ENCODE results near the gene CLCA1.
A peak's percentile ranks its signal among the peaks of the same experiment; 100 is the strongest.

CLCA1 gene

DNA sequence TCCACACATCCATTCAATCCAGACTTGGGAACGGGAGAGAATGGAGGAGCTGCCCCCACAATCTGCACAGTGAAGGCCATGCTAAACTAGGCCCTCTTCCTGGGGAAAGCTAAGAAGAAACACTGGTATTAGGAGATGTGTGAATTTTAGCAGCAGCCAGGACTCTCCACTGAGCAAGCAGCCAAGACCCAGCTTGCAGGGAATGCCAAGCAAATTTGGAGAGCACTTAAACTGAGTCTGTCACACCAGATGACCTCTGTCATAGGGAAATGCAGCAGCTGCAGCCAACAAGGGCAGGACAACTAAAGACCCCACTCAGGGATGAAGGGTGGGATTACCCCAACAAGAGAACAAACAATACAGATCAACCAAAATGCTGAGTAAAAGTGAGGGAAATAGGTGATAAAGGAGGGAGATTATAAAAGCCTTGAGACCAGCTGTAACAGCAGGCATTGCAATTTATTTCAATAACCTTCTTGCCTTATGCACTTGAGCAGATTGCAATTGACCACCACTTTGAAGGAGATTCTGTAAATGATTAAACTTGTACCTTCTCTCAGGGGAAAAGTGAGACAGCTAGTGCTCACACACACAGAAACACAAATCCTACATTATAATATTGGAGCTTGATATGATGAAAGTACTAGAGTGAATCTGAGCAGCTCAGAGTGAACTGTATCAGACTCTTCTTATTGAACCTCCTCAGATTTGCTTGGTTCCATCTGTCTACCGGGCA lies 2.5 kb upstream of the CLCA1 start:
- DNase-seq (no peak), ATAC-seq (no peak)

DNA sequence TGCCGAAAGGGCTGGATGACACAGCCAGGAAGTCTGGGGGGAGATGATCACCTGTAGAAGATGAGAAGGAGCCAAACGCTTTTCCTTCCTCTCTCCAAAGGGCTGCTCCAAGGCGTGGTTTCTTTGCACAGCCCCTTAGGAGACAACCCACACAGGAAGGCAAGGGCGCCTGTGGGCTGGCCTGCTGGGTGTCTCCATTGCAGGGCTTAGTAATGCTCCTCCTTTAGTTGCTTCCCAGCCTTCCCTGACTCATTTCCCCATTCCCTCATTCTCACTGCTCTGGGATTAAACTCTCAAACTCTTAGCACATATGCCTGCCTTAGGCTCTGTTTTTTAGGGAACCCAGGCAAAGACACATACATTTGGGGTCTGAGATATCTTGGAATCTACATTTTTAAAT lies 1.7 kb upstream of the CLCA1 start:
- no peak for DNase-seq

DNA sequence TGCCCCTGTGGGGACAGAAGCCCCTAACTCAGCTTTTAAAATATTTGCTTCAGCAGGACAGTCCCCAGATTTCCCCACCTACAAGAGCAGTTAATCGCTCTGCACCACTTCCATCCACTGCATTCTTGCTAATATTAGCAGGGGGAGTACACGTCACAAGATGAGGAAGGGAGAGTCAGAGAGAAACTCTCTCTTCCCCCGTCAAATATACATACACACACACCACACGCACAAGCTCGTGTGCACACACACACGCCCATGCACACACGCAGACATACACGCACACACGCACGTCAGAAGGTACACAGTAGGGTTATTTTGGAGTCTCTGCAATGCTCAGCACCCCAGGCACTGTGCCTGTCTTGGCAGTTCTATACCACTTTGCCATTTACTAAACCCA lies 2.1 kb downstream of the CLCA1 start:
- DNase-seq (no peak), ATAC-seq (peak; percentile 39)

More for the DNA sequence above, 1.7 kb upstream of the CLCA1 start:
- ATAC-seq = no peak

DNA sequence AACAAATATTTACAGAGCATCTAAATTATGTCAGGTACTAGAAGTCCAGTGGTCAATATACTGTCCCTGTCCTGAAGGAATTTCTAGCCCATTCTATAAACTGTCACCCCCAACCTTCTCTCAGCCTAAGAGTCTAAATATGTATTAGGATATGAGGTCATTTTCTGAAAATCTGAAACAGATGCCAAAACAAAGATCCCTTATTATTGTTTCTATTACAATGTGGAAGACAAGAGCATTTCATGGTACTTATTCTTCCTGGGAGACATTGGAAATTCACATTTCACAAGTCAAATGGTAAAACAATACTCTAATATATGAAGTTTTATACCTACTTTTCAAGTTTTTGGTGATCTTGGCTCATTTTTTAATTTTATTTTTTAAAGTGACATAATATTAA lies 2.6 kb downstream of the CLCA1 start:
- ATAC-seq = no peak
- no peak for DNase-seq

DNA sequence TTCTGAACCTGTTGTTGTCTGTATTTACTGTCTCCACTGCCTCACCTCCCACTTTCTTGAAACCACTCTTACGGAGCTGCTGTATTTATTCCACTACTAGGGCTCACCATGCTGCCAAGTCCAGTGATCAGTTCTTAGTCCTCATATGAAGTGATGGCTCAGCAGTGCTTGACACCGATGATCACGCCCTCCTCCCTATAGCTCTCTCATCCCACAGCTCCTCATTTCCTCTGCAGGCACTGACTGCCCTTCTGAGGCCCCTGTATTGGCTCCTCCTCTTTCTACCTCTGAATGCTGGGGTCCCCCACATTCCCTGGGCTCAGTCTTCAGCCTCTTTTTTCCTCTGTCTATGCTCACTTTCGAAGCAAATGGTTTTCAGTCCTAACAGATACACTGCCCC lies 3.4 kb downstream of the CLCA1 start:
- ATAC-seq (no peak), DNase-seq (no peak)

DNA sequence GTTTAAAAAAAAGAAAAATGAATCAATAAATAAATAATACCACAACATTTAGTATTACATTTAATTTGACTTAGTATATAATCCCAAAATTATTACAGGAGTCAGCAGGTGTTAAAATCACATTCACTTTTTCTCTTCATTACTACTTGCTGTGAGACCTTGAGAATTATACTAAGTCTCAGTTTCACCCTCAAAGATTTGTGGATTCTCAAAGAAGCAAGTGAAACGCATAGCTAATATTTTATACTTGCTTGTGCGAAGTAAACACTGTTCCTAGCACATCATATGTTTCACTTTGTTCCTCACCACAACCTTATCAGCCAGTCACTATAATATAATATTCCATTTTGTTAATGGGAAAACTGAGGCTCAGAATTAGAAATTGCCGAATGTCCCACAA lies 4.0 kb downstream of the CLCA1 start:
- DNase-seq = no peak
- ATAC-seq = no peak

DNA sequence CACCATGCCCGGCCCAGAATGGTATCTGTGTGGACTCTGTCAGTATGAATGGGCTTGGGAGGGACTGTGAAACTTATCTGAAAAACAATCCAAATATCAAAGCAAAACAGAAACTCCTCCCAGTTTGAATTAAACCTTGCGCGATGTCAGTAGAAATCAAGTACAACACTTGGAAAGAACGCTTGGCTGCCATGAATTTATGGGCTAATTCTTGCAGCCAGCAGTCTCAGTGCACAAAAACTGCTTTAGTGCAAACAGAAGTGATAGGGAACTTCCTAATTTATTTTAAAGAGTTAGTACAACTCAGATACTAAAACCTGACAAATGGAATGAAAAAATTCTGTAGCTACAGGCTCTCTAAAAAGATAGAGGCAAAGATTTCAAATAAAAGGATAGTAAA lies 8.5 kb downstream of the CLCA1 start:
- ATAC-seq = no peak
- no peak for DNase-seq

DNA sequence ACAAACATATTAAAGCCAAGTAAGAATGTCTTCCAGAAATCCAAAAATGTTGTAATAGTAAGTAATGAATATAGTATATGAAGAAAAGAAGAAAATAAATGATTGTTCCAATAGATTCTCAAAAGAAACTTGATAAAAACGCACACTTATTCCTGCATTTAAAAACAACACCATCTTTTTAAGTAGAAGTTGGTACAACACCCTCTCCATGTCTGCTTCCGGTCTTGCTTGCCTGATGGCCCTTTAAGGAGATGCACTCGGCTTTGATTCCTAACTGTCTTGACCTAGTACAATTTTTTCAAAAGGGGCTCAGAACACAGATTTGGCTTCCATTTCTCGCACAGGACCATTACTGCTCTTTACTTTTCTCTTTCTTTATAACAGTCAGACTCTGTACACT lies 9.0 kb downstream of the CLCA1 start:
- DNase-seq (no peak), ATAC-seq (no peak)

DNA sequence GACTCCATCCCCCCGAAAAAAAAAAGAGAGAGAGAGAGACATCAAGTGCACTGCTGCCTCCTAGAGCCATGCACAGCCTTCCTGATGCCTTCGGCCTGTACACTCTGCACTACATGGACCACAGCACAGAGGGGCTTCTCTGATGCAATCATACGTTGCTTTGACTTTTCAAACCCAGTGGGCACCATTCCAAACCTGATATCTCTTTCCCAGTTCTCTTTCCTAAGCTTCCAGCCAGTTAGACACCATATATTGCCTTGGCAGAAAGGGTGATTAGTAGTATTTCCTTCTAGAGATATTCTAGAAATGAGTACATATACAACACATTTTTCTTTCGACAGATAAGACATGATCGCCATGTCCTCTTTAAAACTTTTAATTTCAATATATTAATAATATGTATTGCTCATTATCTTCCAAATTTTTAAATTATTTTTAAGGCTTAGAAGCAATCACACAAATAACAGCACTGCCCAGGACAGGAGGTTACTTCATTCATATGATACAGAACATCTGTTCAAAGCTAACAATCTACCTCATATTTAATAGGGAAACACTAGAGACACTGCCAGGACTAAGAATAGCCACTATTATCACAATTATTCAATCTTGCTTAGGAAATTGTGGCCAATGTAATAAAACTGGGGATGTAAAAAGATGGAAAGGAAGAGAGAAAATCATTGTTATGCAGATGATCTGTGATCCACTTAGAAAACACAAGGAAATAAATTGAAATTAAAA lies 9.9 kb downstream of the CLCA1 start:
- DNase-seq = no peak
- ATAC-seq = no peak

DNA sequence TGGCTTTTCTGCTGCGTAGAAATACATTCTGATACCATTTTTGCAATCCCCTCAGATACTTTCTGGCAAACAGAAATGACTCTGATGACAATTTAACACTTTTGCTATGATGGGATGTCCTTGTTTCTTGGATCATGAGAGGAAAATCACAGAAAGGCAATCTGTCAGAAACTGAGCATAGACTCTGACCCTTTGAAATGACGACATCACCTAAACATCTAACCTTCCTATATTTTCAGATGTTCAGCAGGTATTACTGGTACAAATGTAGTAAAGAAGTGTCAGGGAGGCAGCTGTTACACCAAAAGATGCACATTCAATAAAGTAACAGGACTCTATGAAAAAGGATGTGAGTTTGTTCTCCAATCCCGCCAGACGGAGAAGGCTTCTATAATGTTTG lies 13.2 kb downstream of the CLCA1 start:
- DNase-seq (no peak), ATAC-seq (no peak)

DNA sequence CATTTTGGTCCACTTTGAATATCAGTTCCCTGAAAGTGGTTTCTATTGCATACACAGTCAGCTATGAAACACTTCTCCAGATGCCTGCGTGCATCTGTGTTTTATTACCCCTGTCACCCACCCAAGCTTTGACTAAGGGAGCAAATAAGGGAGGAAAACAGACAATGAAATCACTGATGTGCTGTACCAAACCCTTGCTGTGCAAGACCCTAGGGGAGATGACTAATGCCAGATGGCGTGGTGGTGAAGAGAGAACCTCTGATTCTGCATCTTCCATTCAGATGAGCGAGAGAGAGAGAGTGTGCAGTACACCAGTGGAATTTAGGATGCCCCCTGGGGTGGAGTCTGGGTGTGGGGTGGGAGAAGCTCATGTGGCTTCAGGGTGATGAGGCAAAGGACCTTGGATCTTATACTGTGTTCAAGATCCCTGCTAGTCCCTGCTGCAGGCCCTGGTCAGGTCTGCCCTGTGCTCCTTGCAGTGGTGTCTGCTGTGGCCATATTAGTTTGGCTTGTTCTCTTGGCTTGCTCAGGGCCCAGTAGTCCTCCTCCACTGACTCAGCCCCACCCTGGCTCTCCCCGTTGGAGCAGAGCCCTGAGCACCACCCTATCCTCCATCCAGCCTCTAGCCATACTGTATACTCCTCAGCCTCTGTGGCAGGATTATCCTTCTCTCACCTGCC lies 18.5 kb downstream of the CLCA1 start:
- ATAC-seq (peak; percentile 28), DNase-seq (no peak)

DNA sequence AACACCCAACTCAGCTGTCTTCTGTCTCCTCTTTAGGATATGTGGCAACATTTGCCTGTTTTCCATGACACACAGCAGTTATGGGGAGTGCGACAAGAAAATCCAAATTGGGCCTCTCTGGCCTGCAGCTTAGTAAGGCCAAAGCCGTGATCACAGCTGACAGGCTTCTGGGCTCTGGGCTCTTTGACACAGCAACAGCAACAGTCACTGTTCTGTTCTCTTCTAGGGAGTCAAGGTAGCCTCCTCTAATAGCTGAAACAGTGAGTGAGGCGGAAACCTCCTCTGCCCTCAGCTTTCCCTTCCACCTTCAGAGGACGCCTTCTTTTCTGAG lies 19.0 kb downstream of the CLCA1 start:
- ATAC-seq = no peak
- no peak for DNase-seq

DNA sequence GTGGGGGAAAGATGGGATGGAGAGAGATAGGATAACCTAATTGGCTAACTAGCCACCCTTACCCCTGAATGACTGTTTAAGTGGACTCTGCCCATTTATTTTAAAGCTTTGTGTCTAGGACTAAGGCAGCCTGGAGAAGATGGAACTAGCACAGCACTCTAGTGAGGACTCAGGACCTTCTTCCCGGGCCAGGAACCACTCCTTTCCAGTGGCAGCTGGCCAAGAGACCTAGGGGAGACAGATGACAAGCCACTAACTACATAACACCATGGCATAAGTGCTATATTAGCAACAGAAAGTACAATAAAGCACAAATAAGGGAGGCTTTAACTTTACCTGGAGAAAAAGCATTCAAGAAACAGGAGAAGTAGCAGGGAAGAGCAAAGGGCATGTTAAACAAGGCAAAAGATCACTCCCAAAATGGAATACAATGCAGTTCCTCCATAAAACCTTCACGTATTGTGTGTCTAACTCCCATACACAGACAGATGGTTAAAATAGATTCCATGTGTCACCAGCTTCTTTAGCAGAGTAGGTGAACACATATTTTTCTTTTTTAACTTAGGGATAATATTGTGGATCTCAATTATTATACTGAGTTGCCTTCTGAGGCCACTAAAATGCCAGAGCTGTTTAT lies 20.6 kb downstream of the CLCA1 start:
- no peak for DNase-seq
- ATAC-seq = no peak

DNA sequence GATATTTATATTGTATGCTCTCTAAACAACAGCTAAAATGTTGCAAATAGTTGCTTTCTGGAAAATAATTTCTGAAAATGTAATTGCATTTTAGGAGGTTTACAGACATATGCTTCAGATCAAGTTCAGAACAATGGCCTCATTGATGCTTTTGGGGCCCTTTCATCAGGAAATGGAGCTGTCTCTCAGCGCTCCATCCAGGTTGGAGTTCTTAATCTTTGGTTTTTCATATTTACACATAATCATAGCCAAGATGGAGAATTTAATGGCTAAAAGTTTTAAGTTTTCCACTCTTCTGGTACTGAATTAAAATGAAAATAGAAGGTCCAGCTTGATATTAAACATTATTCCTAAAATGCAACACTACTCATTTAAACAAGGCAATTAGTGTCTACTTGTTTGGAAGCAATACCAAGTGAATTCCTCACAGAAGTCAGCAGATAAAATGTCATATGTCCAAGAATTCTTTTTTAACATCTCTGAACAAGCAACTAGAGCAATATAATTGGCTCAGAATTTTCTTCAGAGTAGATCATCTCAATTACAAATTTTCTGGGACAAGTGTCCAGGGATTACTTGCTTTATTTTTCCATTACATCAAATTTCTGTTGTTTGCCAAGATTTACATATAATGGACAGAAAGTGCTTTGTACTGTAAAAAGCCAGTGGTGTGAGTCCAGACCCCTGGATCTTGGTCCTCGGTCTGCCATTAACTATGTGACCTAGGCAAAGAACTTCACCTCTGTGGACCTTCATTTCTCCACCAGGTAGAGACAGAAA lies 22.6 kb downstream of the CLCA1 start:
- DNase-seq (no peak), ATAC-seq (no peak)

DNA sequence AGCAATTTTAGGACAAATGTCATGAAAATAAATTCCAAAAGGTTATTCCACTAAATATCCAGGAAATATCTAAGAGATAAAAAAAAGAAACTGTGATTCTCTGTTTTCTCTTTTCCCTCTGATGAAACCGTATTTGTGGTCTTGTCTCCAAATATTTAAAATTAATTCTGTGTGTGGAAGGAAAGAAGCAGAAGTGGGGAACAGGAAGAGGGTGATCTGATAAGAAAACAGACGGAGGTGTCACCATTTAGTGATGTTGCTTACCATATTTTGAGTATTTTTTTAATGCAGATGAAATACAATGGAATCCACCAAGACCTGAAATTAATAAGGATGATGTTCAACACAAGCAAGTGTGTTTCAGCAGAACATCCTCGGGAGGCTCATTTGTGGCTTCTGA lies 29.6 kb downstream of the CLCA1 start:
- ATAC-seq (no peak), DNase-seq (no peak)

DNA sequence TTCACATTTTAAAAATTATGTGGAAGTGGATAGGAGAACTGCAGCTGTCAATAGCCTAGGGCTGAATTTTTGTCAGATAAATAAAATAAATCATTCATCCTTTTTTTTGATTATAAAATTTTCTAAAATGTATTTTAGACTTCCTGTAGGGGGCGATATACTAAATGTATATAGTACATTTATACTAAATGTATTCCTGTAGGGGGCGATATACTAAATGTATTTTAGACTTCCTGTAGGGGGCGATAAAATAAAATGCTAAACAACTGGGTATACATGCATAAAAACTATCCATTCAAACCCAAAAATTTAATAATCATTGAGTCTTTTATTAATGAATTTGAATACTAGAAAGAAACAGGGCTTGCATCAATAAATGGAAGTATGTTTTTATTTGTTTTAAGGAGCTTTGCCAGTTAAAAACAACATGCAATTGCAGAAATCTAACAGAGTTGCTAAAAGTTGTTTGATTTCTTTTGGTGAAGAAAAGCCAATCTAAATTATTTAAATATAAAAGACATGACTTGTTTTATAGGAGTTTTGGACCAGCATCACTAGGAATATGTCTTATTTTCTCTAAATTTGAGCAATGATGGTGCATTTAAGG lies 31.4 kb downstream of the CLCA1 start:
- DNase-seq (no peak), ATAC-seq (no peak)

DNA sequence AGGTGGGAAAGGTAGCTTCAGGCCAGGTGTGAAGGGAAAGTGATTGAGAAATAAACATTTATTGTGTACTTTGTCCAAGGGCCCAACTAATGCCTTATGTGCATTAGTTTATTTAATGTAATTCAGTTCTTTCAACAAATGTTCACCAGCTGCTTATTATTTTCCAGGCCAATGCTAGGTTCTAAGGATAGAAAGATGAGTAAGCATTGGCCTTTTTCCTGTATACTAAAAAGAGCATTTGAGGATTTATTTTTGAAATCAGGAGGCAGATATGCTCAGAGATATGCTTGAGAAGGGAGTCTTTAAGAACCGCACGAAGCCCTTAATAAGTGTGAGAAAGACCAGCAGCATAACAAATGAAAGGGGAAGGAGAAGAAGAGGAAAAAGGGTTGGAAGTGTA lies 32.0 kb downstream of the CLCA1 start:
- ATAC-seq (no peak), DNase-seq (no peak)

DNA sequence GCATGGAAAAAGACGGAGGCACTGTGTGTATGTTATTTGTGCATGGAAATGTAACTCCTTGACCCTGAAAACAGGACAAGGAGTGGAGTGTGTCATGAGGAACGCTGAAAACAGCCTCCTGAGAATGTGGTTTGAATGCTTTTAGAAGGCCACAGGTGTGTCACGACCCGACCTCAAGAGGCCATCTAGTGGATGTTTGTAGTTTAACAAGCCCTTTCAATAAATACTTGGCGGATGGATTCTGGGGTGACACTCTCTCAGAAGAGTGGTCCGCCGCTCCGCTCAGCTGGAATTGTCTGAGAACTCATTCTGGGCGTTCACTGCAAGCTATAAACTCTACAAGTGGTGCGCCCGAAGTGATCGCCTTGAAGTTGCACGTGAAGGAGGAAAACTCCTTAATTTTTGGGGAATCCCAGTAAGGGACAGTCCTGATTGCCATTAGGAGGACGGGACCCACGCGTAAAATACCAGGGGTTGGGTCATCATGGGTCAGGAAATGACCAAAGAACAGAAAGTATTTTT lies 33.5 kb downstream of the CLCA1 start:
- DNase-seq = peak; percentile 30
- peak; percentile 74 for ATAC-seq

DNA sequence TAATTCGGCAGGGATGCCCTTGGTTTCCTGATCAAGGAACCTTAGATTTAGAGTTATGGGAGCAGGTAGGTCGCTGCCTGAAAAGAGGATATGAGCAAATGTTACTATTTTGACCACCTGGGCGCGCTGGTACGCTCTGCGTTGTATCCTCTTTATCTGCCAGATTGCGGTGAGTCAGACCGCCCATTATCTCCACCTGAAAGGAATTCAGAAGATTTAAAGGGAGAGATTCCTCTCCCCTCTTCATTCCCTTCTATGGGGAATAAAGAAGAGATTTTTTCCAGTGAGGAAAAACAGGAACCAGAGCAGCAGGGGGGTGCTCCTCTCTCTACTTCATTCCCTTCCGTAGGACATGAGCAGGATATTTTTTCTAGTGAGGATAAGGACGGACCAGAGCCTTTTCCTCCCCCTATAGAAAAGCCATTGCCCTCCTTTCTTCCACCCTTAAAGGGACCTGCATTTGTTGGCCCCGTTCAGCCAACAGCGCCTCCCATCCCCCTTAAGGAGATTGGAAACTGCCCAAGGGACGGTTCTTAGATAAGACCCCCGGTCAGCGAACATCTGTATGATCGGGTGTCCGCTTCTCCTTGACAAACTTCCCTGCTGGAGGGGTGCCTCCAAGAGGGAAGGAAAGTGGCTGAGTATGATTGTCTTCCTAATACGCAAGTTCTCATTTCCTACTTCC lies 34.1 kb downstream of the CLCA1 start:
- ATAC-seq = no peak
- DNase-seq = peak; percentile 15

DNA sequence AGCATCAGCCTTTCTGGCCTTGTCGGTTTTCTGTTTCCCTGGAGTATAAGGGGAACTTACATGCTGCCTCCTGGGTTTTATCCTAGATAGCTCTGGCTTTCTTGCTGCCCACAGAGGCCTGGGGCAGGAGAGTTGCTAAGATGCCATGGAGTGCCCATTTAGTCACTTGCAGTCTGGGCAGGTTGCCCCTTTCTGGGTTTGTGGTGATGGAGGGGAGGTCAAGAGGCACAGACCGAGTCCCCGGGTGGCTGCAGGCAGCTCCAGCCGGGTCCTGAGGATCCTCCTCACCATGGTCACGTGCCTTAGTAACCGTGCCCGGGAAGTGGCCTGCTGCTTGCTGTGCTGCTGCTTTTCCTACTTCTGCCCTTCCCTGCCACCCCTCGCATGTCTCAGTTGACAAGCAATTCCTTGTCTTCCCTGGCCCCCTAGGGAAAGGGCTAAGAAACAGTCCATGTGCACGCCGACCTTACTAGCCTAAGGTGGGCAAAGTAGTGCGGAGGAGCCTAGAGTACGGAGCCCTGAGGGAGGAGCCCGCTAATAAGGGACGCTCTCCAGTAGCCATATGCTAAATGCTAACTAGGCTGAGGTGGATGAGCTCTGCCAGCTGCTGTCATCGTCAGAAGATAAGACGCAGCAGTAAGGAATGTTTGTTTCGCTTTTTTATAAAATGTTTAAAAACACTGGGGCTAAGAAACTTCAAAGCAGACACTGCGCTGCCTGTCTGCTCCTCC lies 34.8 kb downstream of the CLCA1 start:
- no peak for ATAC-seq
- no peak for DNase-seq

Data from stimulated activated naive CD8-positive, alpha-beta T cell treated with anti-CD3 and anti-CD28 coated beads, Interleukin-15, Interleukin-2, amounts not matched to agents 100 U/mL and 50 U/mL, for 24 hours (primary cell).